PC-3 (cell line): ENCODE results near the gene CPB2. TPM values are rescaled to one million over a fixed set of nuclear protein-coding genes. Genes with fewer than 3 reads are reported as not detected.

Experiments used
- ATAC-seq: fragments of 200-7000 bp; cut with Tn5 transposase; 2 replicates; pipeline ENCODE4 v1.9.1; 2020; ENCODE audit warnings: mild to moderate bottlenecking, moderate library complexity
- BruUV-seq: library from RNA; stranded (reverse); fragments of 400-500 nt; replicated peaks from 2 replicates; lab custom pipeline; 2021; lab: Mats Ljungman, UMichigan
- CTCF ChIA-PET: fragments of 300-600 bp; sonication (Branson Sonifier 250); formaldehyde crosslinking; loops from one replicate; lab custom pipeline; 2022; ENCODE audit warnings: antibody characterized with exemption; lab: Charles Lee
- POLR2A ChIA-PET: fragments of 300-600 bp; sonication (Branson Sonifier 250); formaldehyde crosslinking; loops from one replicate; lab custom pipeline; 2022; ENCODE audit warnings: antibody characterized with exemption; ENCODE audit not compliant: unreplicated experiment; lab: Charles Lee
- DNase-seq: peaks from one replicate; pipeline ENCODE4 v3.0.0-alpha.2; 2015
- H2AFZ ChIP-seq: fragments of 300-600 bp; sonication (generic); 2 replicates; pipeline ENCODE4 v1.6.0; 2016; ENCODE audit warnings: antibody characterized with exemption, low read length
- H3F3A ChIP-seq: fragments of 300-600 bp; sonication (generic); one replicate; pipeline ENCODE4 v1.6.0; 2017; ENCODE audit warnings: antibody characterized with exemption, low read length, control low read depth, mild to moderate bottlenecking; ENCODE audit not compliant: unreplicated experiment
- H3K27ac ChIP-seq: fragments of 300-600 bp; sonication (generic); 2 replicates; pipeline ENCODE4 v1.5.1; 2016; ENCODE audit warnings: mild to moderate bottlenecking, low read length
- H3K27me3 ChIP-seq: fragments of 300-600 bp; sonication (generic); 2 replicates; pipeline ENCODE4 v1.6.1; 2016; ENCODE audit warnings: low read length, mixed read lengths
- H3K36me3 ChIP-seq: fragments of 300-600 bp; sonication (generic); 2 replicates; pipeline ENCODE4 v1.6.1; 2016; ENCODE audit warnings: low read depth, mixed run types, low read length, mixed read lengths
- H3K4me1 ChIP-seq: fragments of 300-600 bp; sonication (generic); 2 replicates; pipeline ENCODE4 v1.5.1; 2016; ENCODE audit warnings: low read length; ENCODE audit not compliant: insufficient read depth
- H3K4me2 ChIP-seq: fragments of 300-600 bp; sonication (generic); 2 replicates; pipeline ENCODE4 v1.6.0; 2016; ENCODE audit warnings: low read length
- H3K4me3 ChIP-seq: fragments of 300-600 bp; sonication (generic); 2 replicates; pipeline ENCODE4 v1.5.1; 2016; ENCODE audit warnings: mild to moderate bottlenecking, low read length, mixed read lengths
- H3K79me2 ChIP-seq: fragments of 300-600 bp; sonication (generic); 2 replicates; pipeline ENCODE4 v1.6.1; 2017; ENCODE audit warnings: low read length, mixed read lengths
- H3K9ac ChIP-seq: fragments of 300-600 bp; sonication (generic); 2 replicates; pipeline ENCODE4 v1.6.0; 2016; ENCODE audit warnings: mild to moderate bottlenecking, low read length
- H3K9me2 ChIP-seq: fragments of 300-600 bp; sonication (generic); replicated peaks from 2 replicates; pipeline ENCODE4 v1.6.1; 2016; ENCODE audit warnings: mixed run types, low read length, mixed read lengths
- H3K9me3 ChIP-seq: fragments of 300-600 bp; sonication (generic); 2 replicates; pipeline ENCODE4 v1.6.1; 2016; ENCODE audit warnings: low read length, mixed read lengths
- H4K20me1 ChIP-seq: fragments of 300-600 bp; sonication (generic); 2 replicates; pipeline ENCODE4 v1.6.1; 2016; ENCODE audit warnings: low read length, mixed read lengths
- EZH2 ChIP-seq: fragments of 300-600 bp; sonication (generic); IDR thresholded peaks from one replicate; pipeline ENCODE4 v1.6.1; 2017; ENCODE audit warnings: antibody characterized with exemption, mild to moderate bottlenecking, low read length; ENCODE audit not compliant: unreplicated experiment
- EZH2phosphoT487 ChIP-seq: fragments of 300-600 bp; sonication (generic); IDR thresholded peaks from 2 replicates; pipeline ENCODE4 v1.6.1; 2018; ENCODE audit warnings: mild to moderate bottlenecking, antibody characterized with exemption, low read length, borderline replicate concordance
- intact Hi-C: fragments of 100-400 bp; cut with micrococcal nuclease; formaldehyde crosslinking; loops from 2 replicates; pipeline ENCODE4 v1.9.0; 2023
- total RNA-seq: library from RNA; depleted of rRNA; stranded (reverse); fragments of >200 nt; gene quantifications from 2 replicates; pipeline ENCODE4 v1.2.3, GENCODE V29; 2014
- TF ChIP-seq, protein P1 (sequence below): fragments of 300-600 bp; sonication (generic); conservative IDR thresholded peaks from 2 replicates; pipeline ENCODE4 v1.5.1; 2017; ENCODE audit warnings: antibody characterized with exemption, low read depth, mild to moderate bottlenecking, low read length

CPB2 gene
- total RNA-seq, 1 experiment from 2014 or later, result not detected

DNA sequence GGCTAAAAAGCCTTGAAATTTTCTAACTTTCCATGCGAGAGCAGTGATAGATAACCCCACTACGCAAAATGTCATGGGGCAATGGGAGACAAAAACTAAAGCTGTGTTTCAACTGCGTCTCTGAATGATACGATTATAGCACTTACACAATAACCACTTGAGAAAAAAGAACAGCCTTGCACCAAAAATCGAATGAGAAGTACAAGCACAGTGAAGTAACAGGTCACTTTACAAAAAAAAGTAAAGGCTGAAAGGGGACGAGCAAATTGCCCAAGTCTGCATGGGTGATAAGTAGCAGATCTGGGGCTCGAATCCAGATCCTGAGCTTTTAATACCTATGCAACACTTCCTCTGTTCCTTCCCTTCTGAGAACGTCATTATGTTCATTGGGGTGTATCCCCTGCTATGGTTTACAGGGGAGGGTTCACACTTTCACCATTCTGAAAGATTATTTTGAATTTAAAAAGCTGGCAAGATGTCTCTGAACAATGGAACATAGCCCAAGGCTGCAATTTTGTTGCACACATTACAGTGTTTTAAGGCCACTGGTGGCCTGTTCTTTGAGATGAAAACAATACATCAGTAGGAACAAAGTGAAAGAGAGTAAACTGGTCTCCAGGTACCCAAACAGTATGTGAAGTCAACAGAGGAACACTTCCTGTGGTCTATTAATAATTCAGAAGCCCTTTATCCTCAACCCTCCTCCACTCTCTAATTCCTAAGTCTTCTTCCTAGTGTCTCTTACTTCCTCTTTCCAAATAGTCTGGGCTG is 3.2 kb downstream of the CPB2 start:
- DNase-seq, result no peak
- peaks cover 4% of the 10 kb centered on the region; the same call in 1 of the 2 replicates for H3K27me3 ChIP-seq
- H3K36me3 ChIP-seq, result no peaks in the 10 kb centered on the region
- POLR2A ChIA-PET, result no interaction called here
- H3K27ac ChIP-seq, result no peak overlapping the region
- no peak overlapping the region for H2AFZ ChIP-seq
- H3K4me1 ChIP-seq, result no peaks in the 10 kb centered on the region
- ATAC-seq, result no peak; the same call in 1 of the 2 replicates
- BruUV-seq, result no TSS peak
- H3K9me2 ChIP-seq, result no peaks in the 10 kb centered on the region
- no peaks in the 10 kb centered on the region for H4K20me1 ChIP-seq
- no peaks in the 10 kb centered on the region for H3F3A ChIP-seq
- no peaks in the 10 kb centered on the region for H3K9me3 ChIP-seq
- no peak for TF ChIP-seq EZH2
- TF ChIP-seq, protein P1, sequence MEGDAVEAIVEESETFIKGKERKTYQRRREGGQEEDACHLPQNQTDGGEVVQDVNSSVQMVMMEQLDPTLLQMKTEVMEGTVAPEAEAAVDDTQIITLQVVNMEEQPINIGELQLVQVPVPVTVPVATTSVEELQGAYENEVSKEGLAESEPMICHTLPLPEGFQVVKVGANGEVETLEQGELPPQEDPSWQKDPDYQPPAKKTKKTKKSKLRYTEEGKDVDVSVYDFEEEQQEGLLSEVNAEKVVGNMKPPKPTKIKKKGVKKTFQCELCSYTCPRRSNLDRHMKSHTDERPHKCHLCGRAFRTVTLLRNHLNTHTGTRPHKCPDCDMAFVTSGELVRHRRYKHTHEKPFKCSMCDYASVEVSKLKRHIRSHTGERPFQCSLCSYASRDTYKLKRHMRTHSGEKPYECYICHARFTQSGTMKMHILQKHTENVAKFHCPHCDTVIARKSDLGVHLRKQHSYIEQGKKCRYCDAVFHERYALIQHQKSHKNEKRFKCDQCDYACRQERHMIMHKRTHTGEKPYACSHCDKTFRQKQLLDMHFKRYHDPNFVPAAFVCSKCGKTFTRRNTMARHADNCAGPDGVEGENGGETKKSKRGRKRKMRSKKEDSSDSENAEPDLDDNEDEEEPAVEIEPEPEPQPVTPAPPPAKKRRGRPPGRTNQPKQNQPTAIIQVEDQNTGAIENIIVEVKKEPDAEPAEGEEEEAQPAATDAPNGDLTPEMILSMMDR, result no peak
- H3K4me2 ChIP-seq, result no peak overlapping the region
- H3K4me3 ChIP-seq, result no peak overlapping the region
- no peak overlapping the region for H3K9ac ChIP-seq
- CTCF ChIA-PET, result no interaction called here
- intact Hi-C loops, result no loop called here
- H3K79me2 ChIP-seq, result no peaks in the 10 kb centered on the region

DNA sequence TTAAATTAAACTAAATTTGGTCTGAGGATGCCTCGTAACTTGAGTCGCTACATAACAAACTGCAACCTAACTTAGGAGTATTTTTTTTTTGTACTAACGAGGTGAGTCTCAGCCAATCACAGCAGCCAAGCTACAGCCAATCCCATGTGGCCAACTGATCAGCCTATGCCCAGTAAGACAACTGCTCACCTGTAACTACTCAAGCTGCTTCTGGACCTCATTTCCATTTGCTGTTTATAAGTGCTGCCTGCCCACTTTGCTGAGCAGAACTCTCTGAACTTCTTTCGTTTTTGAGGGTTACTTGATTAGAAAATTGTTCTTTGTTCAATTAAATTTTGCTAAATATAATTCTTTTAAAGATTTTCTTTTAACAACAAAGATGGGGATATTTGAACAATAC is 3.8 kb downstream of the CPB2 start:
- intact Hi-C loops, result no loop called here
- CTCF ChIA-PET, result no interaction called here
- POLR2A ChIA-PET, result no interaction called here
- no peaks in the 10 kb centered on the region for H3K9me2 ChIP-seq
- no peak overlapping the region for H3K4me3 ChIP-seq
- H4K20me1 ChIP-seq, result no peaks in the 10 kb centered on the region
- H3K4me2 ChIP-seq, result no peak overlapping the region
- TF ChIP-seq EZH2phosphoT487, result no peak
- TF ChIP-seq, protein P1, result no peak
- no peak for TF ChIP-seq EZH2
- no peak overlapping the region for H2AFZ ChIP-seq
- no peaks in the 10 kb centered on the region for H3K79me2 ChIP-seq
- DNase-seq (no peak), ATAC-seq (no peak)
- no peaks in the 10 kb centered on the region for H3K36me3 ChIP-seq
- no peaks in the 10 kb centered on the region for H3F3A ChIP-seq
- no TSS peak for BruUV-seq
- H3K27me3 ChIP-seq, result peaks cover under 1% of the 10 kb centered on the region; the same call in 1 of the 2 replicates
- no peaks in the 10 kb centered on the region for H3K4me1 ChIP-seq
- no peak overlapping the region for H3K27ac ChIP-seq
- no peak overlapping the region for H3K9ac ChIP-seq
- no peaks in the 10 kb centered on the region for H3K9me3 ChIP-seq

DNA sequence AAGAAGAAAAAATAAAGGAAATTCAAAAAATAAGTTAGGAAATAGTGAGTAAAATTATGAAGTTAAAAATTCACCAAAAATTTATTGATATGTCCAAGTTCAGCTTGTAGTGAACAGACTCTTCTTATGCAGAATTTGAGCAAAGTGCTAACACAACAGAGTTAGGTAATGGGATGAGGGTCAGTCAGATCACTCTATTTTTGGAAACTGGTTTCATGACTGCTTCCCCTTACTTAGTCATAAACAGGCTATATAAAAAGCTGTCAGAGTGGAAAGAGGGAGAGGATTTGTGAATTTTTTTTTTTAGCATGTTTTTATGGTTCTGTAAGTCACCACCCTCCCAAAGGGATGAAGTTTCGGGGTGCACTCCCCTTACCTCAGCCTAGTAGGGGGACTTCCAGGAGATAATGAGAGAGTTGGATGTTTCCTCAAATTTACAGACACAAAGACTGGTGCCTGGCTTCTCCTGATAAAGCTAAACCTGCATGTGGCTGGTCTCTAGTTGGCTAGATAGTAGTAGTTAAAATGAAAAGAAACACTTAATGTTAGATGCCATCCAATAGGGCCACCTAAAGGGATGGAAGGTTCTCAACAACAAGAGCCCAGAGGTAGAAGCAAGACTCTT is 4.5 kb downstream of the CPB2 start:
- Histone ChIP-seq H3K27me3 (no peaks in the 10 kb centered on the region; the same call in 1 of the 2 replicates), H3F3A (no peaks in the 10 kb centered on the region), H3K27ac (no peak overlapping the region), H3K36me3 (no peaks in the 10 kb centered on the region), H4K20me1 (no peaks in the 10 kb centered on the region), H3K9me3 (no peaks in the 10 kb centered on the region), H3K9ac (no peak overlapping the region), H3K79me2 (no peaks in the 10 kb centered on the region), H3K9me2 (no peaks in the 10 kb centered on the region), H3K4me3 (no peak overlapping the region), H2AFZ (no peak overlapping the region), H3K4me1 (no peaks in the 10 kb centered on the region), H3K4me2 (no peak overlapping the region)
- intact Hi-C loops, result no loop called here
- ATAC-seq (no peak), DNase-seq (no peak)
- TF ChIP-seq, protein P1, result no peak
- TF ChIP-seq EZH2phosphoT487 (no peak), EZH2 (no peak)
- POLR2A ChIA-PET, result no interaction called here
- CTCF ChIA-PET, result no interaction called here
- BruUV-seq, result no TSS peak
